ENCODE measurements around the gene APOBEC3A.
A peak's percentile ranks its signal among the peaks of the same experiment; 100 is the strongest.
"Not testable (repeated sequence)": the region's sequence is repeated elsewhere in the genome, so short reads cannot be mapped to it uniquely, and the experiment has no call there.

Gene APOBEC3A

DNA sequence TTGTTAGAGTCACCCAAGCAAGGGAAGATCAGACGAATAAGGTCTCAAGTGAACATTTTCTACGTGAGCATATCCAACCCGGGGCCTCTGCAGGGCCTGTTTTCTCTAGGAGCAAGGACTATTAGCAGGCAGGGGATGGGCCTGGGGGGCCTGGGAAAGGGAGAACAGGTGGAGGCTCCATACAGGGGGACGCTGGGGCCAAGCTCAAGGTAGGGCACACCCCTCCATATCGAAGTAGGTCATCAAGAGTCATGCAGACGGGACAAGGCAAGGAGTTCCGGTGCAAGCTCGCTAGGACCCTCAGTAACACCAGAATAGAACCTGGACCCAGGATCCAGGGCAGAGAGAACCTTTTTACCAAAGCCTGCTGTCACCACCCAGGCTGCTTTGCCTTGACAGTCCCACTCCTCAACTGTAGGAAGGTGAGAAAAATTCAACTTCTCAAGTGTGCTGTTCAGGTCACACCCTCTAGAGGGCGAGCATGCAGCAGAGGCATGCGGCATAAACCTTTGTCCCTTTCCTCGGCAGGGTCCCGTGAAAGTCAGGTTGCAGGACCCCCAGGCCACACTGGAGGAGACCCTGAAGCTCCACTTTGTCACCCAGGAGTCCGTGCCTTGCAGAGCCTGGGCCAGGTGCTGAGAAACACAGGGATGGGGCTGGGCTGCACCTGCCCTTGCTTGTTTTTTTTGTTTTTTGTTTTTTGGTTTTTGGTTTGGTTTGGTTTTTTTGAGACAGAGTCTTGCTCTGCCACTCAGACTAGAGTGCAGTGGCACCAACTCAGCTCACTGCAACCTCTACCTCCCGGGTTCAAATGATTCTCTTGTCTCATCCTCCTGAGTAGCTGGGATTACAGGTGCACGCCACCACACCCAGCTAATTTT lies 16.1 kb downstream of the APOBEC3A start:
- in situ Hi-C loops (cut with MboI; ENCODE audit: low pct_unique_long_range_greater_than_20kb, low sequenced_read_pairs) = no loop called here
- DNase-seq = peak; percentile 48

DNA sequence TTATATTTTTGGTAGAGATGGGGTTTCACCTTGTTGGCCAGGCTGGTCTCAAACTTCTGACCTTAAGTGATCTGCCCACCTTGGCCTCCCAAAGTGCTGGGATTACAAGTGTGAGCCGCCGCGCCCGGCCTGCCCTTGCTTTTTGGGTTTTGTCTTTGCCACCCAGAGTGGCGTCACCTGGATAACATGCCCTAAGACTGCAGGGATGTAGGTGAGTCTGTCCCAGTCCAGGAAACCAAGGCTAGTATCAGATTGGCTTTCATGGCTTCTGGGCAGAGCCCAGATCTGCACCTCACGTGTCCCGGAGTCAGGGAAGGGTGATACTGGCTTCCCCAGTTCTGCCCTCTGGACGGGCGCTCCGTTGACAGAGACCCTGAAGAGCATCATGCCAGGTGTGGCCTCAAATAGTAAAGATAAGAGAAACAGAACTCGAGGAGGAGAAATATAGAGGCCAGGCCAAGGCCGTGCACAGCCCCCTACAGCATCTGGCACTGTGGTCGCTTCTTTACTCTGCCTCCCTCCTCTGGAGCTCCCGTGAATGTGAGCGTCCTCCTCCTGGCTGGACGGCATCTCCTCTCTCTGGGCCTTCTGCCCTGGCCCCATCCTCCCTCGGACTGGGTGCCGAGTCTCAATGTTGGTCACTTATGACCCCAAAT lies 16.9 kb downstream of the APOBEC3A start:
- no peak for DNase-seq
- in situ Hi-C loops (cut with MboI; ENCODE audit: low pct_unique_long_range_greater_than_20kb, low sequenced_read_pairs) = no loop called here

DNA sequence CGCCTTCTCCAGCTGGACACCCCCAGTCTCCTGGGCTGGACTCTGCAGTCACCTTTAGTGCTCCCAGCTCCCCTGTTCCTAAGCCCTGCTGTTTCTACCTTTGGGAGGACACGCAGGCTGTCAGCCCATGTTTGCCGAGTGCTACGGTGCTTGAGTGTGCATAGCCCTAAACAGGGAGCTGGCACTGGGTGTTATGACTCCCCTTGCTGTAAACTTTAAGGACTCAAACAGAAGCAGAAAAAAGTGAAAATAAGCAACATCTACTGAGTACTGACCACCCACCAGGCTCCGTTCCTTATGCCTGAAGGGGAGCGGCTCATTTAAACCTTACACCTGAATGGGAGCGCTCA lies 17.4 kb downstream of the APOBEC3A start:
- DNase-seq = no peak
- in situ Hi-C loops (cut with MboI; ENCODE audit: low pct_unique_long_range_greater_than_20kb, low sequenced_read_pairs) = no loop called here

DNA sequence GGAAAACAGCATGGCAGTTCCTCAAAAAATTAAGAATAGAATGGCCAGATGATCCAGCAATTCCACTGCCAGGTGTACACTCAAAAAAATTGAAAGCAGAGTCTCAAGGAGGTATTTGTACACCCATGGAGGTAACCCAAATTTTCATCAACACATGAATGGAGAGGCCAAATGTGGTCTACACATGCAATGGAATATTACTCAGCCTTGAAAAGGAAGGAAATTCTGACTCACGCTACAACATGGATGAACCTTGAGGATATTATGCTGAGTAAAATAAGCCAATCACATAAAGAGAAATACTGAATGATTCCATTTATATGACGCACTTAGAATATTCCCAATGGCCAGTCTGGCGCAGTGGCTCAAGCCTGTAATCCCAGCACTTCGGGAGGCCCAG lies 19.9 kb downstream of the APOBEC3A start:
- in situ Hi-C loops (cut with MboI; ENCODE audit: low pct_unique_long_range_greater_than_20kb, low sequenced_read_pairs) = not testable (repeated sequence)
- DNase-seq = peak; percentile 48

DNA sequence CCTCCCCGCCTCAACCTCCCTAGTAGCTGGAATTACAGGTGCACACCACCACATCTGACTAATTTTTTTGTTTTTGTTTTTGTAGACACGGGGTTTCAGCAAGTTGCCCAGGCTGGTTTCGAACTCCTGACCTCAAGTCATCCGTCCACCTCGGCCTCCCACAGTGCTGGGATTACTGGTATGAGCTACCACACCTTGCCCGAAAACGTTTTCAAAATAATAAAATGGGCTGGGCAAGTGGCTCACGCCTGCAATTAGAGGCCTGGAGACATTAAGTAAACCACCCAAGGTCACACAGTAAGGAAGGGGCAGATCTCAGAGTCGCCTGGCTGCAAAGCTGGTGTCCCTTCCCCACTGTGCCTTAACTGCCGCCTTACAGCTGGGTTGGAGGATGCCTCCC lies 23.2 kb downstream of the APOBEC3A start:
- in situ Hi-C loops (cut with MboI; ENCODE audit: low pct_unique_long_range_greater_than_20kb, low sequenced_read_pairs); DNase-seq: not testable (repeated sequence)

DNA sequence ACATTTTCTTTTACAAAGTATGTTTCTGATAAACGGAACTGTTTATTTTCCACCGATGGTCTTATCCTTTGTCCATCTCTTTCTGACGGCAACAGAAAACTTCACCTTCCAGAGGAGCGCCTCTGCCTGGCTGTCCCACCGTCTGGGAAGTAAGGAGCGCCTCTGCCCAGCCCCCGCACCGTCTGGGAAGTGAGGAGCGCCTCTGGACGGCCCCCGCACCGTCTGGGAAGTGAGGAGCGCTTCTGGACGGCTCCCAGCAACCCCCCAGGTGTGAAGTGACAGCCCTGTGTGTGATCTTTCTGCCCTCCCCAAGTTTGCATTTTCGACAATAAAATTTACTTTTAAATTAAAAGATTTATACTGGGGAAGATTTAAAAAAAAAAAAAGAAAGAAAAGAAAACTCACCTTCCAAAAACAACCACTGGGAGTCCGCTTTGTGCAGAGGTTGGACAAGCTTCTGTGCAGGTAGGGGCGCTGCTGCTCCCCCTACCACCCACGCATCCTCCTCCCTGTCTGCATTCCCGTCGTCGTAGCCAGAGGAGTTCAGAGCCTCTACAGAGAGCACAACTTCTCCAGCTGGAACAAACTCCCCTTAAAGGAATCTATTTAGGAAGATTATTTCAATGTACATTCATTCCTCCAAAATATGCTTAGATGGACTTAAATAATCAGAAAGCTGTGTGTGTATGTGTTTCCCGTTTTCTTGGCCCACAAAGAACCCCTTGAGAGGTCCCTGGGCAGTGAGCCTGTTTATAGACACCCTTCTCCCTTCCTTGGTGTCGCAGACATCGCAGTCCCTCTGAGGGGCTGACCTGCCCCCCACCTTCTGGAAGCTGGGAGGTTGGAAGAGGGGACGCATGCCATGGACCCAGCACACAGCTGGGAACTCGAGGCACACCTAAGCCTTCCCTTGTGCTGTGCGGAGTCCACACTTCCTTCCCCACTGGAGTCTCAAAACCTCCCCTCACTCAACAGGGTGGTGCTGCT lies 23.9 kb downstream of the APOBEC3A start:
- no peak for DNase-seq
- in situ Hi-C loops (cut with MboI; ENCODE audit: low pct_unique_long_range_greater_than_20kb, low sequenced_read_pairs) = no loop called here

DNA sequence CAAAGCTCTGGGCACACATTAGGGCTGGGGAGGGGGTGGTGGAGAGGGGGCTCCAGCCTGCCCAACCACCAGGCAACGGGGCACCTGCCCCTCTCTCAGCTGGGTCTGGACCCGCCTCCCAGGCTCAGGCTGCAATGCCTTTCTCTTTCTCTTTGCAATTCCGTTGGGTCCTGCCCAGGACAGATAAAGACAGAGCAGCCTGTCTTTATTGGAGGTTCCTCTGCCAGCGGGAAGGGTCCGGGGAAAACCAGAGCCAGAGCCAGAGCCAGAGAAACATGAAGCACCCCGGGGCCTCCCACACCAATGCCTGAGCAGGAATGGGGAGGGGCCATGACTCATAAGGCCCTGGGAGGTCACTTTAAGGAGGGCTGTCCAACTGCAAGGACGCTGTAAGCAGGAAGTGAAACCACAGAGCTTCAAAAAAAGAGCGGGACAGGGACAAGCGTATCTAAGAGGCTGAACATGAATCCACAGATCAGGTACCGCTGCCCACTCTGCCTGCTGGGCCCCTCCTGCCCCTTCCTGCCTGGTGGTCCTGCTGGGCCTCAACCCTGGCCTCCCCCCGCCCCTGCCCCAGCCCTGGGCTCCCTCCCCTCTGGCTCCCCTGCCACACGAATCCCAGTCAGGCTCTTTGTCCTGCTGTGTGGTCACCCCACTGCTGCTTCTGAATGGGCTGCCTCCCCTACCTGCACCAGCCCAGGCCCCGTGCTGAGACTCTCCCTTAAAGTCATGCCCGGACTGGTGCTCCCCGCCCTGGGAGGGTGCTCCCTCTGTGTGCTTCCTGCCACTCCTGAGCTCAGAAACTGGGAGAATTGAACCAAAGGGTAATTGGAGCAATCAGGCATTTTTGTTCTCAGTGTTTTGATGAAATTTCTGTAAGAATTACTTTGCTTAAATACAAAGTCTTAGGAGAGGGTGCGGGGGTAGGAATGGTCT lies 24.9 kb downstream of the APOBEC3A start, which contains the start of gene APOBEC3B:
Gene APOBEC3B (plus strand): TSS at position 356 of the 936 bp plus-strand sequence. CDS start 107 bp downstream, at position 463.
- in situ Hi-C loops (cut with MboI; ENCODE audit: low pct_unique_long_range_greater_than_20kb, low sequenced_read_pairs) = no loop called here
- DNase-seq = peak; percentile 88

DNA sequence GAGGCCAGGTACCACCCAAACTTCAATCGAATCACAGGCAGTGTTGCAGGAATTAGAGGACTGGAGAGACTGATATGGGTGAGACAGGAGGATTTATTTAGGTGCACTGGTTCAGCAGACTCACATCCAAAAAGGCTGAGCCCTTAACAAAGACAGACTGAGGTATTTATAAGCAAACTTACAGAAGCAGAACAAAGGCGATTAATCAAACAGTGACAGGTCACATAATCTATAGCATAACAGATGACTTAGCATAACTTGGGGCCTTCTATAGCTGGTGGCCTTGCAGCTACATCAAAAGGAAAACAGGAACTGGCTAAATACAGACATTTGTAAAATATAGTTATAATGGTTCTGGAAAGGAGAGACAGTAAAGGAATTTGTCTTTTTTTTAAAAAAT lies 26.8 kb downstream of the APOBEC3A start:
- in situ Hi-C loops (cut with MboI; ENCODE audit: low pct_unique_long_range_greater_than_20kb, low sequenced_read_pairs) = no loop called here
- peak; percentile 57 for DNase-seq

DNA sequence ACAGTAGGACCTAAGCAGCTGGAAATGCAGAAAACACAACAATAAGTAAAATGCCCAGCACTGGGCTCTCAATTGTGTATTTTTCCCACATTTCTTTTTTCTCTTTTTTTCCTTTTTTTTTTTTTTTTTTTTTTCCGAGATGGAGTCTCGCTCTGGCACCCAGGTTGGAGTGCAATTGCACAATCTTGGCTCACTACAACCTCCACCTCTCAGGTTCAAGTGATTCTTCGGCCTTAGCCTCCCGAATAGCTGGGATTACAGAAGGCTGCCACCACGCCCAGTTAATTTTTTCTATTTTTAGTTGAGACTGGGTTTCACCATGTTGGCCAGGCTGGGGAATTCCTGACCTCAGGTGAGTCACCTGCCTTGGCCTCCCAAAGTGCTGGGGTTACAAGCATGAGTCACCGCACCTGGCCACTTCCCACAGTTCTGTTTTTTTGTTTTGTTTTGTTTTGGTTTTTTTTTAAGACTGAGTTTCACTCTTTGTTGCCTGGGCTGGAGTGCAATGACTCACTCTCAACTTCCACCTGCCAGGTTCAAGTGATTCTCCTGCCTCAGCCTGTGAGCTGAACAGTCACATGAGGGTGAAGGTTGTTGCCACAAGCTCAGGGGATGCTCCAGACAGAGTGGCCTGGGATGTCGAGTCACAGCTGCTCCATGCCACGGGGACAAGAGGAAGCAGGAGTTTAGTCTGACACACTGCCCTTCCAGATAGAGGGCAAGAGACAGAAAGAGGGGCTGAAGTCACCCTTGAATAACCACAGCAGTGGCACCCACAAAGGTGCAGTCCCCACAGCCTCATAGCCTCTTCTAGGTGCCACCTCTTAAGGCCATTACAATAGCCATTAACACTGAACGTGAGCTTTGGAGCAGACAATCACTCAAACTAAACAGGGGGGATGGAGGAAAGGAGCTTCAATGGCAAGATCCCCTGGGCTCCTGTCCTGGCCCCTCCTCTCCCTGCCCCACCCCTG lies 27.7 kb downstream of the APOBEC3A start:
- in situ Hi-C loops (cut with MboI; ENCODE audit: low pct_unique_long_range_greater_than_20kb, low sequenced_read_pairs); DNase-seq: not testable (repeated sequence)

DNA sequence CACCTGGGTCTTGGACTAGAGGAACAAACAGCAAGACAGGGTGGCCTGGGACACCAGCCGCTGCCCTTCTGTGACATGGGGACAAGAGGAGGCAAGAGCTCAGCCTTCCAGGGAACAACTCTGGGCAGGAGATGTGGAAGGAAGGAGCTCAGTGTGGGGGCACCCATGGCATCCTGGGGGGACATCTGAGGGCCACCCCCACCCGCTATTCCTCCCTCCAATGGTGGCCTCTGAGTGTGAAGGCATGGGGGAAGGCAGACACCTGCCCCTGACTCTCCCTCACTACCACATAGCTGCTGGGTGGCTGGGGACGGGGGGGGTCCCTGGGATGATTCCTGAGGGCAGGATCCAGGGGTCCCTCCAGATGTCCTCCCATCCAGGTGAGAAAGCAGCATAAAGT lies 29.2 kb downstream of the APOBEC3A start:
- DNase-seq = no peak
- in situ Hi-C loops (cut with MboI; ENCODE audit: low pct_unique_long_range_greater_than_20kb, low sequenced_read_pairs) = no loop called here

DNA sequence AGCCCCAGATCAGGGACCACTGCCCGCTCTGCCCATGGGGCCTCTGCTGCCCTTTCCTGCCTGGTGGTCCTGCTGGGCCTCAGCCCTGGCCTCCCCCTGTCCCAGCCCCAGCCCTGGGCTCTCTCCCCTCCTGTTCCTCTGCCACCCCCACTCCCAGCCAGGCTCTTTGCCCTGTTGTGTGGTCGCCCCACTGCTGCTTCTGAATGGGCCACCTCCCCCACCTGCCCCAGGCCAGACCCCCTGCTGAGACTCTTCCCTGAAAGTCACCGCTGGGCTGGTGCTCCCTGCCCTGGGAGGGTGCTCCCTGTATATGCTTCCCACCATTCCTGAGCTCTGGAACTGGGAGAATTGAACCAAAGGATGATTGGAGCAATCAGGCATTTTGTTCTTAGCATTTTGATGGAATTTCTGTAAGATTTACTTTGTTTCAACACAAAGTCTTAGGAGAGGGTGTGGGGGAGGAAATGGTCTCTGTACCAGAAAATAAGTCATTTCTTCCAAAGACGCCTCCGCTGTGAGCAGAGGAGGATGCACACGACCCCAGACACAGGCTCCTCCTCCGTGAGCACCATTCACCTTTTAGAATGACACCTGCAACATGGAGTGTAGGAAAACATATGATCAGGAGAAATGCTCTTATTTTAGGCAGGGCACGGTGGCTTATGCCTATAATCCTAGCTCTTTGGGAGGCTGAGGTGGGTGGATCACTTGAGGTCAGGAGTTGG lies 29.9 kb downstream of the APOBEC3A start:
- in situ Hi-C loops (cut with MboI; ENCODE audit: low pct_unique_long_range_greater_than_20kb, low sequenced_read_pairs) = no loop called here
- no peak for DNase-seq

DNA sequence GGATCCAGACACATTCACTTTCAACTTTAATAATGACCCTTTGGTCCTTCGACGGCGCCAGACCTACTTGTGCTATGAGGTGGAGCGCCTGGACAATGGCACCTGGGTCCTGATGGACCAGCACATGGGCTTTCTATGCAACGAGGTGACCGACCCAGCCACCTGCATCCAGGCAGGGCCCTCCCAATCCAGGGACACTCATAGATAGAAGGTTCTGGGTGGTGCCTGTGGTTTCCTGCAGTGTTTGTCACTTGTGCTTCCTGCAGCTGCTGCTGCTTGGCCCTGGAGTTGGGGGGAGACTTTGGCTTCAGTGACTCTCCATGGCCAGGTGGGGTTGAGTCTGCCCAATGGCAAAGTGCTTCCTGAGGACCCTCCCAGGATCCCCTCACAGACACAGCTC lies 32.1 kb downstream of the APOBEC3A start:
- in situ Hi-C loops (cut with MboI; ENCODE audit: low pct_unique_long_range_greater_than_20kb, low sequenced_read_pairs) = no loop called here

DNA sequence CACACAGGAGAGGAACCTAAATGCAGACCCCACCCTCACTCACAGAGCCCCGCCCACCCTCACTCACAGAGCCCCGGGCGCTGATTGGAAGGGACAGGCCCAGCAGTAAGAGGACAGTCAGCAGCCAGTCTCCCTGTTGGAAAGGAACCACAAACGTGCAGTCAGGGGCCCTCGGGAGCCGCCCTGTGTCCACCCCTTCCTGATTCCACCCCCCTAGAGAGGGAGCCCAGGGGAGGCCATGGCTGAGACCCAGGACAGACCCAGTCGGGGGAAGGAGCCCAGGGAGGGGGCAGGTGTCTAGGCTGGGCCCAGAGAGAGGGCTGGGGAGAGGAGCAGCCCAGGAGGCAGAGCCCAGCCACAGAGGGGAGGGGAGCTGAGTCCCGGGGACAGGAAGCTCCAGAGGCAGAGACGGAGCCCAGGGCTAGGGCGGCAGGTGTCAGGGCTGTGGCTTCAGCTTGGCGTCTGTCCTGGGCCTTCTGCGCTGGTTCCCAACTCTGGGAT lies 35.5 kb downstream of the APOBEC3A start:
- in situ Hi-C loops (cut with MboI; ENCODE audit: low pct_unique_long_range_greater_than_20kb, low sequenced_read_pairs); DNase-seq: not testable (repeated sequence)

More for the DNA sequence above, 32.1 kb downstream of the APOBEC3A start:
- DNase-seq = no peak

DNA sequence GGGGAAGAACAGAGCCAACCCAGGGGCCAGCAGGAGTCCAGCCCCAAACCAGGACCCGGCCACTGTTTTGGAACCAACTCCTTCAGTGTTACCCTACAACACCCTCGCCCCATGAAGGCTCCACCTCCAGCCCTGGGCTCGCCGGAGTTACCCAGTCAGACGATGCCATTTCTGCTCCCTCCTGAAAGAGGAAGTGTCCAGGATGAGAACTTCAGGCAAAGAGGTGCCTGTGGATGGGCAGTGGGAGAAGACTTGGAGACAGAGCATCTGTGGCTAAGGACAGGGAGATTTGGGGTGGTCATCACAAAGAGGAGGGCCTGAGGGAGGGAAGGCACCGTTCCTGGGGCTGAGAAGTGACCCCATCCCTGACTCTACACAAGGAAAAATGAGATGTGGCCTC lies 38.7 kb downstream of the APOBEC3A start:
- DNase-seq = no peak
- in situ Hi-C loops (cut with MboI; ENCODE audit: low pct_unique_long_range_greater_than_20kb, low sequenced_read_pairs) = no loop called here

DNA sequence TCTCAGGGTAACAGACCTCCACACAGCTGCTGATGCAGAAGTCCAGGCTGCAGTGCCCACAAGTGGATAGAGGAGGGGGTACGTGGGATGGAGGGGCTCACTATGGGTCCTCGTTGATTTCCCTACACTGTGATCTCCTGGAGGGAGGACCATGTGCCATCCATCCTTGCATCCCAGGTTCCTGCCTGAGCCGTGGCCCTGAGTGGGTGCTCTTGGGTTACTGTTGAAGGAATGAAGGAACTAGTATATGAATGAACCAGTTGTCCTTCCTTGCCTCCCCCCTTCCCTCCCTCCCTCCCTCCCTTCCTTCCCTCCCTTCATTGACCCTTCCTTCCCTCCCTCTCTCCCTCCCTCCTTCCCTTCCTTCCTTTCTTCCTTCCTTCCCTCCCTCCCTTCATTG lies 40.1 kb downstream of the APOBEC3A start:
- in situ Hi-C loops (cut with MboI; ENCODE audit: low pct_unique_long_range_greater_than_20kb, low sequenced_read_pairs) = no loop called here
- DNase-seq = no peak

DNA sequence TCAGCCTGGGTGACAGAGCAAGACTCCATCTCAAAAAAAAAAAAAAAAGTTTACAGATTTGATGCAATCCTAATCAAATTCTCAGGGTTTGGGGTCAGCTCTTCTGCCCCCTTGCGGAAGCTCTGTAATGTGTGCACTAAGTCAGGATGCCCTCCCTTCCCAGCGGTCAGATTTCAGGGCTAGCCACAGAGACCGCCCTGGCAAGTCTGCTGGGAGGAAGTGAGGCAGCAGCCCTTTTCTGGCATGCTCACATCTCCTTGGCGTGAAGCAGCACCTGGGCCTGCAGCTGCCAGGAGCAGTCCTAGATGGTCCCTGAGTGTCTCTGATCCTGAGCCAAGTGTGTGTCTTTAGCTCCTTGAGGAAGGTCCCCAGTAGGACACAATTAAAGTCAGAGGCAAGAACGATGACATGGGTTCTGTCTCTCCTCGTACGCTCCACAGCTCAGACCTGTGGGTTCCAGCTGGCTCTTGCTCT lies 45.8 kb downstream of the APOBEC3A start:
- in situ Hi-C loops (cut with MboI; ENCODE audit: low pct_unique_long_range_greater_than_20kb, low sequenced_read_pairs) = no loop called here
- DNase-seq = peak; percentile 95
